ENCODE measurements around the gene TMEM240. TPM values are rescaled to one million over a fixed set of nuclear protein-coding genes. Genes with fewer than 3 reads are reported as not detected.

TMEM240 gene
- total and polyA plus RNA-seq, 2 donors (not counting 1 experiment from before 2014, with no cell fraction given), result 0.28 to 1.8 TPM

- Mint-ChIP-seq H3K4me3 (no peak overlapping the region), H3K27me3 (peaks cover 3% of the 10 kb centered on the region), H3K9me3 (ENCODE audit: insufficient read depth) (peaks cover 1% of the 10 kb centered on the region), H3K4me1 (peaks cover 7% of the 10 kb centered on the region), H3K27ac (no peak overlapping the region)
- Histone ChIP-seq H4K20me1 (ENCODE audit: control insufficient read depth, insufficient read depth, low read length, poor library complexity, severe bottlenecking) (peaks cover 8% of the 10 kb centered on the region), H3K27me3 (replicated peaks in 1 of 4; ENCODE audit: control extremely low read depth in 1 of 4, control insufficient read depth in 3 of 4, insufficient read depth in 4 of 4, low read length in 3 of 4) (peaks cover 0 to 7% (median 1%) of the 10 kb centered on the region in 4 experiments), H3K9me3 (ENCODE audit: control extremely low read depth in 1 of 3, control insufficient read depth in 2 of 3, insufficient read depth in 1 of 3, low read length in 2 of 3) (peaks cover 0 to 4% (median under 1%) of the 10 kb centered on the region in 3 donors), H3K4me2 (replicated peaks; ENCODE audit: low read depth, low read length, poor library complexity, severe bottlenecking) (no peak overlapping the region), H3K27ac (ENCODE audit: low read length in 2 of 2) (no peak overlapping the region), H3K9ac (ENCODE audit: low read length) (no peak overlapping the region), H3K4me3 (ENCODE audit: control extremely low read depth in 1 of 5, extremely low read depth in 1 of 5, insufficient read depth in 1 of 5, low read depth in 2 of 5, low read length in 4 of 5) (no peak overlapping the region), H3K36me3 (replicated peaks in 1 of 2; ENCODE audit: control extremely low read depth in 1 of 2, control insufficient read depth in 1 of 2, extremely low read depth in 1 of 2, insufficient read depth in 2 of 2, low read length in 1 of 2) (peaks cover 0 to 11% of the 10 kb centered on the region in 2 experiments), H3K79me2 (ENCODE audit: control insufficient read depth, insufficient read depth, low read length) (peaks cover 12% of the 10 kb centered on the region), H2AFZ (ENCODE audit: insufficient read depth, low read depth, low read length, poor library complexity, severe bottlenecking) (no peak overlapping the region), H3K4me1 (ENCODE audit: control insufficient read depth in 2 of 2, insufficient read depth in 2 of 2, low read length in 2 of 2) (peaks cover 6 to 11% of the 10 kb centered on the region in 2 donors)
- ChIA-PET POLR2A (no interaction called here), CTCF (no interaction called here)
- no peak for TF ChIP-seq EZH2 (IDR thresholded peaks at IDR 0.05; ENCODE audit: borderline replicate concordance, insufficient read depth, low read depth, low read length, poor library complexity, severe bottlenecking)
- no peak for TF ChIP-seq CTCF (IDR thresholded peaks at IDR 0.05)
- intact Hi-C loops (cut with micrococcal nuclease), result no loop called here
- 89% methylated on average over 15 of the region's 15 CpGs for WGBS (ENCODE audit: insufficient coverage)
- DNase-seq, result no peak
- ATAC-seq (ENCODE audit: low read depth), result no peak
These were observed 3.4 kb downstream of the TMEM240 start for GRCh38 chr1:1536938-1537546.
